CD4-positive, alpha-beta T cell (primary cell): ENCODE measurements around the gene HINFP. TPM values are rescaled to one million over a fixed set of nuclear protein-coding genes. Genes with fewer than 3 reads are reported as not detected.

ENCODE experiments used
- ATAC-seq: fragments of 200-7000 bp; cut with Tn5 transposase; one replicate; pipeline ENCODE4 v1.10.0; 2022; ENCODE audit warnings: mild to moderate bottlenecking; ENCODE audit not compliant: poor library complexity
- CTCF ChIA-PET: fragments of 350-600 bp; sonication (Branson Sonifier 250); formaldehyde crosslinking; loops from one replicate; lab custom pipeline; 2021; ENCODE audit warnings: antibody characterized with exemption, inconsistent platforms; lab: Charles Lee
- POLR2A ChIA-PET: fragments of 350-600 bp; sonication (Branson Sonifier 250); formaldehyde crosslinking; loops from one replicate; lab custom pipeline; 2021; ENCODE audit warnings: antibody characterized with exemption, inconsistent platforms; lab: Charles Lee
- DNase-seq, 14 experiments: peaks; one replicate each; pipeline ENCODE4 v3.0.0-alpha.2; 2013 to 2020; ENCODE audit warnings: mixed read lengths in 2 of 14
- H3K27ac ChIP-seq, 2 donors: one replicate each; pipeline versions ENCODE4 v1.5.1 to v1.7.0; 2013; ENCODE audit warnings: low read length in 2 of 2, low read depth in 1 of 2, mild to moderate bottlenecking in 1 of 2
- H3K27me3 ChIP-seq, 2 experiments: 1 replicate in 1 of 2; 2 replicates in 1 of 2; pipeline versions ENCODE4 v1.6.1 to v1.7.0; 2013; ENCODE audit warnings: low read length in 2 of 2, control low read depth in 1 of 2, mild to moderate bottlenecking in 1 of 2, moderate library complexity in 1 of 2; ENCODE audit not compliant: insufficient read depth in 2 of 2, control insufficient read depth in 1 of 2
- H3K36me3 ChIP-seq: one replicate; pipeline ENCODE4 v1.6.1; 2013; ENCODE audit warnings: low read length, control low read depth; ENCODE audit not compliant: insufficient read depth
- H3K4me1 ChIP-seq: one replicate; pipeline ENCODE4 v1.6.1; 2013; ENCODE audit warnings: low read length, control low read depth; ENCODE audit not compliant: insufficient read depth
- H3K4me3 ChIP-seq: one replicate; pipeline ENCODE4 v1.5.1; 2013; ENCODE audit warnings: mild to moderate bottlenecking, low read length, moderate library complexity
- H3K9me3 ChIP-seq, 2 experiments: 1 replicate in 1 of 2; 2 replicates in 1 of 2; pipeline versions ENCODE4 v1.6.1 to v1.7.0; 2013; ENCODE audit warnings: low read length in 2 of 2, mild to moderate bottlenecking in 2 of 2, control low read depth in 1 of 2, moderate library complexity in 1 of 2; ENCODE audit not compliant: control insufficient read depth in 1 of 2, insufficient read depth in 1 of 2
- H3K27ac Mint-ChIP-seq: one replicate; pipeline ENCODE4 v1.8.0; 2020; ENCODE audit warnings: mixed read lengths
- H3K27me3 Mint-ChIP-seq: one replicate; pipeline ENCODE4 v1.8.0; 2021; ENCODE audit warnings: mixed read lengths
- H3K36me3 Mint-ChIP-seq: one replicate; pipeline ENCODE4 v1.8.0; 2021; ENCODE audit warnings: low read depth, mixed read lengths
- H3K4me1 Mint-ChIP-seq: one replicate; pipeline ENCODE4 v1.8.0; 2021; ENCODE audit warnings: low read depth, mixed read lengths
- H3K4me3 Mint-ChIP-seq: one replicate; pipeline ENCODE4 v1.8.0; 2020; ENCODE audit warnings: mild to moderate bottlenecking, mixed read lengths
- H3K9me3 Mint-ChIP-seq: one replicate; pipeline ENCODE4 v1.8.0; 2020; ENCODE audit warnings: mixed read lengths
- CTCF ChIP-seq: fragments of 200-600 bp; IDR thresholded peaks from one replicate; pipeline ENCODE4 v1.8.0; 2022; ENCODE audit warnings: antibody characterized with exemption, mild to moderate bottlenecking
- intact Hi-C, 2 experiments: fragments of 100-400 bp; cut with DNase I in 1 of 2; cut with micrococcal nuclease in 1 of 2; formaldehyde crosslinking; loops; one replicate each; pipeline versions ENCODE4 v1.15.1 to v1.9.0; 2023 to 2025; cut with DNase I, micrococcal nuclease
- total RNA-seq, 174 experiments: library from RNA in 2 of 174; stranded (reverse) in 2 of 174; gene quantifications; one replicate each; pipeline ENCODE4 v1.2.3 and lab custom pipeline; 2021 to 2026

HINFP gene
- total RNA-seq, 2 experiments from 2014 or later, result 17.6 to 20.5 TPM

GRCh38 chr11:119167933-119168332 is 46.6 kb downstream of the HINFP start:
- H3K36me3 Mint-ChIP-seq, result peaks cover under 1% of the 10 kb centered on the region
- H3K4me1 Mint-ChIP-seq, result peaks cover 6% of the 10 kb centered on the region
- TF ChIP-seq CTCF, result no peak
- ATAC-seq, result no peak
- Histone ChIP-seq H3K4me3 (no peak overlapping the region), H3K27ac (peak overlapping the region in 1 of 2 donors; percentile 36), H3K4me1 (peaks cover 15% of the 10 kb centered on the region), H3K36me3 (no peaks in the 10 kb centered on the region), H3K9me3 (no peaks in the 10 kb centered on the region), H3K27me3 (no peaks in the 10 kb centered on the region)
- POLR2A ChIA-PET, result no interaction called here
- DNase-seq, result no peak
- peak overlapping the region; percentile 82 for H3K27ac Mint-ChIP-seq
- H3K9me3 Mint-ChIP-seq, result no peaks in the 10 kb centered on the region
- H3K4me3 Mint-ChIP-seq, result peak overlapping the region; percentile 86
- intact Hi-C loops, result loop anchor here (1.0 to 5.0 kb wide), 4 partner anchors 29 to 155 kb away; partner anchors contain the start of gene HINFP (in 1 of the 2)
- CTCF ChIA-PET, result interaction anchor here (1.3 kb wide), 1 partner anchor 101 kb away, joined by 3 read pairs; the partner anchor contains the start of gene VPS11
- no peaks in the 10 kb centered on the region for H3K27me3 Mint-ChIP-seq

- H3K27me3 ChIP-seq, result no peaks in the 10 kb centered on the region
- Mint-ChIP-seq H3K36me3 (peaks cover 5% of the 10 kb centered on the region), H3K4me1 (peaks cover 6% of the 10 kb centered on the region), H3K4me3 (peak within 1 kb of the TSS; percentile 91), H3K27ac (peak within 1 kb of the TSS; percentile 82), H3K27me3 (no peaks in the 10 kb centered on the region), H3K9me3 (no peaks in the 10 kb centered on the region)
- intact Hi-C loops, result loop anchor here (1.0 to 5.0 kb wide), 4 partner anchors 28 to 155 kb away; partner anchors contain the start of gene HINFP (in 1 of the 2)
- peak; percentile 72 to 91 (median 78) for DNase-seq
- TF ChIP-seq CTCF, result peak; percentile 92
- ChIA-PET POLR2A (interaction anchor here (0.7 to 1.9 kb wide), 17 partner anchors 9 to 256 kb away, joined by 3 to 11 read pairs (median 4); partner anchors contain the start of genes C2CD2L, CBL, DPAGT1 and HINFP), CTCF (interaction anchor here (0.6 to 1.5 kb wide), 10 partner anchors 15 to 153 kb away, joined by 3 to 6 read pairs (median 4); partner anchors contain the start of genes CBL and VPS11)
- peak within 1 kb of the TSS; percentile 36 to 56 for H3K27ac ChIP-seq
- ATAC-seq, result peak; percentile 98
- H3K4me1 ChIP-seq, result peaks cover 15% of the 10 kb centered on the region
- H3K9me3 ChIP-seq, result no peaks in the 10 kb centered on the region
- peak within 1 kb of the TSS; percentile 73 for H3K4me3 ChIP-seq
- H3K36me3 ChIP-seq, result peaks cover under 1% of the 10 kb centered on the region
Measured at GRCh38 chr11:119168471-119169281, 47.3 kb downstream of the HINFP start, which contains the start of gene NLRX1. Gene NLRX1, plus strand, starts transcription at chr11:119168725. Its CDS starts 2,679 bp downstream, at chr11:119171404.

GRCh38 chr11:119169282-119169719 is 47.9 kb downstream of the HINFP start:
- Histone ChIP-seq H3K27ac (peak overlapping the region; percentile 22 to 56), H3K27me3 (no peaks in the 10 kb centered on the region), H3K4me1 (peaks cover 15% of the 10 kb centered on the region), H3K4me3 (peak overlapping the region; percentile 73), H3K9me3 (no peaks in the 10 kb centered on the region), H3K36me3 (peaks cover 7% of the 10 kb centered on the region)
- intact Hi-C loops, result loop anchor here (2.0 to 5.0 kb wide), 2 partner anchors 28 to 47 kb away; partner anchors contain the start of gene HINFP (in 1 of the 2)
- ATAC-seq, result peak; percentile 20
- H3K27me3 Mint-ChIP-seq, result no peaks in the 10 kb centered on the region
- H3K36me3 Mint-ChIP-seq, result peaks cover 10% of the 10 kb centered on the region
- CTCF ChIA-PET, result interaction anchor here (0.6 to 1.5 kb wide), 10 partner anchors 14 to 152 kb away, joined by 3 to 6 read pairs (median 4); partner anchors contain the start of genes CBL and VPS11
- peak overlapping the region; percentile 91 for H3K4me3 Mint-ChIP-seq
- TF ChIP-seq CTCF, result no peak
- DNase-seq, result peak in 9 of 14 experiments; percentile 9 to 55 (median 18)
- POLR2A ChIA-PET, result interaction anchor here (0.7 to 1.9 kb wide), 17 partner anchors 8 to 257 kb away, joined by 3 to 11 read pairs (median 4); partner anchors contain the start of genes C2CD2L, CBL, DPAGT1 and HINFP
- H3K9me3 Mint-ChIP-seq, result no peaks in the 10 kb centered on the region
- peaks cover 6% of the 10 kb centered on the region for H3K4me1 Mint-ChIP-seq
- H3K27ac Mint-ChIP-seq, result peak overlapping the region; percentile 79
